GM13977 (cell line): ENCODE measurements around the gene CSNK1G2.

ENCODE experiments used
- DNase-seq: peaks from one replicate; pipeline ENCODE4 v3.0.0; 2012; ENCODE audit warnings: low spot score
- in situ Hi-C: fragments of 300-500 bp; cut with MboI; formaldehyde crosslinking; loops from one replicate; pipeline ENCODE4 v1.12.0; 2022; ENCODE audit warnings: low sequenced_read_pairs, low pct_unique_long_range_greater_than_20kb, mixed read lengths, inconsistent platforms; ENCODE audit not compliant: unreplicated experiment
- TF ChIP-seq, protein P1 (sequence below): IDR thresholded peaks from 2 replicates; pipeline ENCODE4 v1.5.1; 2012; ENCODE audit warnings: mild to moderate bottlenecking, control low read depth; ENCODE audit not compliant: insufficient read depth; ENCODE audit errors: extremely low read depth, missing control alignments

CSNK1G2 gene

DNA sequence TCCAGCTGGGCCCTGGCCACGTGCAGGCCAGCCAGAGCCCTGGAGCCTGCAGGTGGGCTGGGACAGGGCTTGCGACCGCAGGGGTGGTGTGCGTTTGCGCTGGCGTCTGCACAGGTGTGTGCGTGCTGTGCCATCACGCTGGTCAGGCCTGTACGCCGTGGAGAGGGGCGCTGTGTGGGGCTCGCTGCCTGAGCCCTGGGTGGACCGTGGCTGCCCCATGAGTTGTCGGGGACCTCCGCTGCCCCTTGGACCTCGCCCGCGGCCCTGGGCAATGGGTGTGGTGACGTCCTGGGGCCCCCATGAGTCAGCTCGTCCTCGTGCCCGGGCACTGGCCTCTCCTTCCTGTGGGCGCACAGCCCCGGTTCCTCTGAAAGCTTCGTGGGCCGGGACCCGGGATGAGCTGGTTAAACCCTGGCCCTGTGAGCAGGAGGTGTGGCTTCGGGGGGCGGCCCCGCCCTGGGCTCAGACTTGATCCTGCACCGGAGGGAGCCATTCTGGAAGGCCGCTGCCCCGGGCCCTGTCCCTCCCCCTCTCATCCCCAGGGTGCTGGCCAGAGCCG is 6.8 kb downstream of the CSNK1G2 start:
- in situ Hi-C loops, result no loop called here

DNA sequence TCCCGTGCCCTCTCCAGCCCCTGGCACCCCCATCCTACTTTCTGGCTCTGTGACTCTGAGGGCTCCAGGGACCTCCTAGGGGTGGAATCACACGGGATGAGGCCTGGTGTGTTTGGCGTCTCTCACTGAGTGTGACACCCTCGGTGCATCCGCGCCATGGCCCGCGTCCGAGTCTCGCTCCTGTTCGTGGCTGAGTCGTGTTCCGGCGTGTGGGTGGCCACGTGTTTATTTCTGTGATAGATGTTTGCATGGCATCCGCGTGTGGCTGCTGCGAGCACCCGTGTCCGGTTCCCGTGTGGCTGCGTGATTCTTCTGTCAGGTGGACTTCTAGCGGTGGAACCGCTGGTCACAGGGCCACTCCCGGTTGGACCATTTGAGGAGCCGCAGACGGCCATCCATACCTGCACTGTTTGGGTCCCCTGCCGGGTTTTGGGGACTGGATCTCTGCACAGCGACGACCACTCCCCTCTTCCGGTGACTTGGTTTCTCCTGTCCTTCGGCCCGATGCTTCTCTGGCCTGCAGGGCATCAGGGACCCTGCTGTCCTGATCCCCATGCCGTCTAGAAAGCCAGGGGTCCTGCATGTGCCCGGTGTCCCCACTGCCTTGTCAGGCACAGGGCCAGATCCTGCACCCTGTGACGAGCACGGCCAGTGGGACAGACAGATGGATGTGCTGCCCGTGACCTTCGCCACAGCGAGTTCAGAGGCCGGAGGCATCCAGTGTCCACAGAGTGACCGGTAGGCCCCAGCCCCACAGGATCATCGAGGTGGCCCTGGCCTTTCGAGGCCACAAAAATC is 8.5 kb downstream of the CSNK1G2 start:
- TF ChIP-seq, protein P1, sequence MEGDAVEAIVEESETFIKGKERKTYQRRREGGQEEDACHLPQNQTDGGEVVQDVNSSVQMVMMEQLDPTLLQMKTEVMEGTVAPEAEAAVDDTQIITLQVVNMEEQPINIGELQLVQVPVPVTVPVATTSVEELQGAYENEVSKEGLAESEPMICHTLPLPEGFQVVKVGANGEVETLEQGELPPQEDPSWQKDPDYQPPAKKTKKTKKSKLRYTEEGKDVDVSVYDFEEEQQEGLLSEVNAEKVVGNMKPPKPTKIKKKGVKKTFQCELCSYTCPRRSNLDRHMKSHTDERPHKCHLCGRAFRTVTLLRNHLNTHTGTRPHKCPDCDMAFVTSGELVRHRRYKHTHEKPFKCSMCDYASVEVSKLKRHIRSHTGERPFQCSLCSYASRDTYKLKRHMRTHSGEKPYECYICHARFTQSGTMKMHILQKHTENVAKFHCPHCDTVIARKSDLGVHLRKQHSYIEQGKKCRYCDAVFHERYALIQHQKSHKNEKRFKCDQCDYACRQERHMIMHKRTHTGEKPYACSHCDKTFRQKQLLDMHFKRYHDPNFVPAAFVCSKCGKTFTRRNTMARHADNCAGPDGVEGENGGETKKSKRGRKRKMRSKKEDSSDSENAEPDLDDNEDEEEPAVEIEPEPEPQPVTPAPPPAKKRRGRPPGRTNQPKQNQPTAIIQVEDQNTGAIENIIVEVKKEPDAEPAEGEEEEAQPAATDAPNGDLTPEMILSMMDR, result no peak
- in situ Hi-C loops, result no loop called here
- no peak for DNase-seq

More for the DNA sequence above, 6.8 kb downstream of the CSNK1G2 start:
- TF ChIP-seq, protein P1, result no peak
- no peak for DNase-seq

GRCh38 chr19:1950640-1951039 is 9.7 kb downstream of the CSNK1G2 start:
- in situ Hi-C loops, result no loop called here
- DNase-seq, result no peak
- TF ChIP-seq, protein P1, result no peak

DNA sequence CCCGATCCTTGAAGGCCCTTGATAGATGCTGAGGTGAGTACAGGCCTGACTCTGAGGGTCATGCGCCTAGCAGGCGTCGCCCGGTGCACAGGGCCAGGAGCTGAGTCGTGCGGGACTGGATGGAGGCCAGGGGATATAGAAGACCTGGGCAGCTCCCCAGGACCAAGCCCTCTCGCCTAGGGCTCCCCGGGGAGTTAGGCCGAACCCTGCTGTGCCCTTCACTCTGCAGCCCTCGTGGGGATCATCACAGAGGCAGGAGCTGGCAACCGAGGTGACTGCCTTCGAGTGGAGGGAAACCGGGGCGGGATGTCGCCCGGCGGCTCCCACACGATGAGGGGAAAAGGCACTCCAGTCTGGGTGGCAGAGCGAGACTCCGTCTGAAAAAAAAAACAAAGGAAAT is 11.7 kb downstream of the CSNK1G2 start:
- TF ChIP-seq, protein P1, result no peak
- DNase-seq, result no peak
- in situ Hi-C loops, result no loop called here

DNA sequence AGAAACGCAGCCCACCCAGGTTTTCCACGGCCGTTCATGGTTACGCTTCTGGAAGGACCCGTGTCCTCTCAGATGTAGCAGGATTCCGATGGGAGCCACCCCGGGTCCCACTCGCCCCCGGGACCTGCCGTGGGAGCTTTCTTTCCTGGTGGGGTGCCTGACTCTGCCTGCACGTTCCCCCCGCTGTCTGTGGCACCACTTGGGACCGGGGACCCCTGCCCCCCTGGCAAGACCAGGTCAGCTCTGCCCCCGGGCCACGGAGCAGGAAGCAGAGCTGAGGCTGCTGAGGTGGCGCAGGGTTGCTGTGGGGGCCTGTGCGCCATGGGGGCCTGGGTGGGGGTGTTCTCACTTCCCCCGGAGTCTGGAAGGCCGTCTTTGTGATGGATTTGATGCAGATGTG is 12.1 kb downstream of the CSNK1G2 start:
- TF ChIP-seq, protein P1, result no peak
- in situ Hi-C loops, result no loop called here
- no peak for DNase-seq

GRCh38 chr19:1953441-1954094 is 12.6 kb downstream of the CSNK1G2 start:
- in situ Hi-C loops, result no loop called here
- DNase-seq, result no peak
- TF ChIP-seq, protein P1, result no peak
